ENCODE measurements around the gene IL20.

IL20 gene

GRCh38 chr1:206864939-206865671, at the start of gene IL20:
IL20 (plus strand) TSS chr1:206865623; CDS start chr1:206865853, 230 bp downstream.
- peak; percentile 76 for DNase-seq (ENCODE audit: low spot score)

- DNase-seq (ENCODE audit: low spot score): no peak
These were observed 48.8 kb upstream of the IL20 start for GRCh38 chr1:206816390-206817287.

GRCh38 chr1:206821493-206821892, 43.9 kb upstream of the IL20 start:
- no peak for DNase-seq (ENCODE audit: low spot score)

GRCh38 chr1:206823727-206824126, 41.7 kb upstream of the IL20 start:
- DNase-seq (ENCODE audit: low spot score): no peak

- no peak for DNase-seq (ENCODE audit: low spot score)
These were observed 41.1 kb upstream of the IL20 start for GRCh38 chr1:206824331-206824730.

- DNase-seq (ENCODE audit: low spot score): no peak
These were observed 39.0 kb upstream of the IL20 start for GRCh38 chr1:206826394-206826793.

GRCh38 chr1:206828061-206828460, 37.4 kb upstream of the IL20 start:
- no peak for DNase-seq (ENCODE audit: low spot score)

- DNase-seq (ENCODE audit: low spot score): no peak
These were observed 36.7 kb upstream of the IL20 start for GRCh38 chr1:206828765-206829164.

GRCh38 chr1:206829282-206829681, 36.1 kb upstream of the IL20 start:
- DNase-seq (ENCODE audit: low spot score): no peak

GRCh38 chr1:206829875-206830274, 35.5 kb upstream of the IL20 start:
- DNase-seq (ENCODE audit: low spot score): no peak

- no peak for DNase-seq (ENCODE audit: low spot score)
These were observed 33.8 kb upstream of the IL20 start for GRCh38 chr1:206831650-206832049.

GRCh38 chr1:206832352-206832880, 33.0 kb upstream of the IL20 start:
- DNase-seq (ENCODE audit: low spot score): no peak

- DNase-seq (ENCODE audit: low spot score): no peak
These were observed 32.2 kb upstream of the IL20 start for GRCh38 chr1:206833106-206833680.

GRCh38 chr1:206833801-206834200, 31.6 kb upstream of the IL20 start:
- no peak for DNase-seq (ENCODE audit: low spot score)

GRCh38 chr1:206834217-206834616, 31.2 kb upstream of the IL20 start:
- DNase-seq (ENCODE audit: low spot score): no peak

- peak; percentile 29 for DNase-seq (ENCODE audit: low spot score)
These were observed 30.7 kb upstream of the IL20 start for GRCh38 chr1:206834711-206835110.

- no peak for DNase-seq (ENCODE audit: low spot score)
These were observed 30.2 kb upstream of the IL20 start for GRCh38 chr1:206835186-206835585.

GRCh38 chr1:206836111-206836510, 29.3 kb upstream of the IL20 start:
- no peak for DNase-seq (ENCODE audit: low spot score)

- DNase-seq (ENCODE audit: low spot score): no peak
These were observed 26.3 kb upstream of the IL20 start for GRCh38 chr1:206839006-206839560.

- DNase-seq (ENCODE audit: low spot score): peak; percentile 51
These were observed 25.6 kb upstream of the IL20 start for GRCh38 chr1:206839857-206840256.

- no peak for DNase-seq (ENCODE audit: low spot score)
These were observed 23.7 kb upstream of the IL20 start for GRCh38 chr1:206841609-206842323.

- DNase-seq (ENCODE audit: low spot score): no peak
These were observed 22.6 kb upstream of the IL20 start for GRCh38 chr1:206842854-206843253.
